Dedifferentiated amniotic fluid mesenchymal stem cell (primary cell): ENCODE data around the gene TGFBR3L.

Experiments
- DNase-seq: peaks from one replicate; pipeline ENCODE4 v3.0.0-alpha.2; 2016; ENCODE audit errors: extremely low spot score

The TGFBR3L gene

GRCh38 chr19:7904074-7905020, 10.3 kb upstream of the TGFBR3L start:
- no peak for DNase-seq

DNA sequence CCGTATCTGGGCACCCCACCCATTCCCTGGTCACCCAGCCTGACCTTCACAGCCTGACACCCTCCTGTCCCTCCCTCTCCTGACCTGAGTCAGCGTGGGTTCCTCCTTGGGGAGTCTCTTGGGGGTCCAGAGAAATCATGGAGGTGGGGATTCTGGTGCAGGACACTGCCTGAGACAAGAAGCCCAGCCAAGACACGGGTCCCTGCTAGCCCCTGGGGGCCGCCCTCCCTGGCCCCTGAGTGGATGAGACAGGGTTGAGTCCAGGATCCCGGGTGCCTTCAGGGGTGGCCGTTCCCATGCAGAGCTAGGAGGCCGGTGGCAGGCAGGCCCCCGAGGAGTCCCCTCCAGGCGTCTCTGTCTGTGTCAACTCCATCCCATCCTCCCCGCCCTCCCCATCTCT, 9.4 kb upstream of the TGFBR3L start:
- DNase-seq, result no peak

DNA sequence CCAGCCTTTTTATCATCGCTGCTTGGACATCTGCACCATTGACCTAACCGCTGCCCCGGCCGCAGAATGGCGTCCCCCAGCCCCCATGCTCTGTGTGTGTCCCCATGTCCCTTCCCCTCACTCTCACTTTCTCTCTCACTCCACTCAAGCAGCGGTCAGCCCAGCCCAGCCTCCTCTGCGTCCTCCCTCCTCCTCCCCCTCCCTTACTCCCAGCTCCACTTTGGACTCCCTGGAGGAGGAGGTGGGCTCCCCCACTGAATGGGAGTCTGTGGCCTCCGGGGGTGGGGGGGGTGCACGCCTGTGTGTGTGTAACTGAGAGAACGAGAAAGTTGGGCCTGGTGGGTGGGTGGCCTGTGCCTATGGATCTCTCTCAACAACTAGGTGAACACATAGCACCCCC, 8.8 kb upstream of the TGFBR3L start:
- DNase-seq, result no peak

DNA sequence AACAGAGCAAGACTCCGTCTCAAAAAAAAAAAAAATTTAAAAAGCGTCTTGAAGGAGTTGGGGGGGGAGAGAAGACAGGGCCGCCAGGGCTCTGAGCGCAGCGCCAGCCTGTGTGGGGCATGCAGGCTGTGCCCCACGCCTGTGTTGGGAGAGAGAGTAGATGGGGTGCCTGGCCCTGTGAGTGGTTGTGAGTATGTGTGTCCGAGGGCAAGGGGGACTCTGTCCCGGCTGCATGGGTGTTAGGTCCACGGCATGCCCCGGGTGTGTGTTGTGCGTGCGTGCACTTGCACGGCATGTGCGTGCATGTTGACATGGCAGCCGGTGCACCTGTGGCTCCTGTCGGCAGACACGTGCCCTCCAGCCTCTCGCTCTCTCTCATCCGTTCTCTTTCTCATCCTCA, 7.5 kb upstream of the TGFBR3L start:
- no peak for DNase-seq

- no peak for DNase-seq
Observed at GRCh38 chr19:7907544-7907943, 7.1 kb upstream of the TGFBR3L start.

- DNase-seq, result no peak
Observed at GRCh38 chr19:7908078-7908699, 6.4 kb upstream of the TGFBR3L start.

GRCh38 chr19:7908742-7909461, 5.7 kb upstream of the TGFBR3L start:
- no peak for DNase-seq

DNA sequence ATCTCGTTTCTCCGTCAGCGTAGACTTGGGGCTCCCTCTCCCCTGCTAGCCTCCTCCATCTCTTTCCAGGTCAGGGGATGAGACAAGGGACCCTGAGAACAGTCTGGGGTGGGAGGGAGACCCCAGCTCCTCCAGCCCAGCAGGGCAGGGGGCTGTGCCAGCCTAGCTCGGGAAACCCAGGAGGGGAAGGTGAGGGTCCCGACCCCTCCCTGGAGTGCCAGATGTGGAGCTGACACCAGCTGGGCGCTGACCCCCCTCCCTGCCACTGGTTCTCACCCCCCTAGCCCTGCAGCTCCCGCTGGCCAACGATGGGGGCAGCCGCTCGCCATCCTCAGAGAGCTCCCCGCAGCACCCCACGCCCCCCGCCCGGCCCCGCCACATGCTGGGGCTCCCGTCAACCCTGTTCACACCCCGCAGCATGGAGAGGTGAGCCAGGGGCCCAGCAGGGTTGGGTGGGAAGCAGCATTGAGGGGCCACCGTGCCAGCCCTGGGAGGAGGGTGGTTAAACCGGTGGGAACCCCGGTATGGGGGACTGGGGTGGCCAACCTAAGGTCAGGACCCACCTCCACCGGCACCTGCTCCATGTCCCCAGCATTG, 5.1 kb upstream of the TGFBR3L start:
- DNase-seq, result no peak

DNA sequence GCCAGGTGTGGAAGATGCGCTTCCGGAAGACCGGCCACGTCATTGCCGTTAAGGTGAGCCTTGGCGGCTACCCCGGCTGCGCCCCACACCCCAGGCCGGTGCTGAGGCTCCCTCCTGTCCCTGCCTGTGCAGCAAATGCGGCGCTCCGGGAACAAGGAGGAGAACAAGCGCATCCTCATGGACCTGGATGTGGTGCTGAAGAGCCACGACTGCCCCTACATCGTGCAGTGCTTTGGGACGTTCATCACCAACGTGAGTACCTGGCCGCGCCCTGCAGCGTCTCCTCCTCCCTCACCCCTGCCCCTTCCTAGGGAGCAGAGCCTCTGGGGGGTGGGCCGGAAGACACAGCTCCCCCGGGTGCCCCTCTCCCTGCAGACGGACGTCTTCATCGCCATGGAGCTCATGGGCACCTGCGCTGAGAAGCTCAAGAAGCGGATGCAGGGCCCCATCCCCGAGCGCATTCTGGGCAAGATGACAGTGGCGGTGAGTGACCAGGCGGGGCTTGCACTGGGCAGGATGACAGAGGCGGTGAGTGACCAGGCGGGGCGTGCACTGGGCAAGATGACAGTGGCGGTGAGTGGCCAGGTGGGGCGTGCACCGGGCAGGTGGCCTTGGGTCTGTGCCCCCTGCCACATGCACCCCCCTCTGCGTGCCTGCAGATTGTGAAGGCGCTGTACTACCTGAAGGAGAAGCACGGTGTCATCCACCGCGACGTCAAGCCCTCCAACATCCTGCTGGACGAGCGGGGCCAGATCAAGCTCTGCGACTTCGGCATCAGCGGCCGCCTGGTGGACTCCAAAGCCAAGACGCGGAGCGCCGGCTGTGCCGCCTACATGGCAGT, 4.1 kb upstream of the TGFBR3L start:
- DNase-seq, result no peak

DNA sequence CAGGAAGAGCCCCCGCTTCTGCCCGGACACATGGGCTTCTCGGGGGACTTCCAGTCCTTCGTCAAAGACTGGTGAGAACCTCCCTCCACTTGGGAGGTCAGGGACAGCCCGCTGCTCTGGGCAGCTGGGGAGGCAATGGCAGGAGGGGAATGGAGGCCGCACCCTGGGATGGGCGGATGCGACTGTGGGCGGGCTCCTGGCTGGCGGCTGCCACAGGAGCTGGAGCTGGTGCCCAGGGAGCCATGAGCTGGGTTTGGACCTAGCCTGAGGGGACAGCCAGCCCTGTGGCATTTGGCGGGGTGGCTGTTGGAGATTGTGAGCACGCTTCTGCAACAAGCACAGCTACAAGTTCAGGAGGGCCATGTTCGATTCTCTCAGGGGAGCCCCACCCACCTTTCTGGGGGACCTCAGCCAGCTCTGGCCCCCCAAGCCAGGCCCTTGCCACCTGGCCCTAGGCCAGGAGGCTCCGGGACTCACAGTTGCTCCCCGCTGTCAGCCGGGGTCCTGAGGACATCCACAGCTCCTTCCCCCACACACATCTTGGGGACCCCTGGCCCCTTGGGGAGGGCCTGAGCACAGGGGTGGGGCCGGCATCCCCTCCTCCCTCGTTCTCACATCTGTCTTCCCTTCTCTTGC, 3.0 kb upstream of the TGFBR3L start:
- DNase-seq, result no peak

DNA sequence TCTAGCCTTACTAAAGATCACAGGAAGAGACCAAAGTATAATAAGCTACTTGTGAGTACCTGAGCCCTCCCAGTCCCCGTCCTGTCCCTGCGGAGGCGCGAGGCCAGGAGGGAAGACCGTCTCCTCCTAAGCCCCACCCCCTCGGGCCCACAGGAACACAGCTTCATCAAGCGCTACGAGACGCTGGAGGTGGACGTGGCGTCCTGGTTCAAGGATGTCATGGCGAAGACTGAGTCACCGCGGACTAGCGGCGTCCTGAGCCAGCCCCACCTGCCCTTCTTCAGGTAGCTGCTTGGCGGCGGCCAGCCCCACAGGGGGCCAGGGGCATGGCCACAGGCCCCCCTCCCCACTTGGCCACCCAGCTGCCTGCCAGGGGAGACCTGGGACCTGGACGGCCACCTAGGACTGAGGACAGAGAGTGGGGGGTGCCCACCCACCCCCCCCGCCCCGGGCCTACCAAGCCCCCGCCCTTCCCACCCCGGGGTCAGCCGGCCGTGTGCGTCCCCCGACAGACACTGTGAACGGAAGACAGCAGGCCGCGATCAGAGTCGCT, 2.4 kb upstream of the TGFBR3L start:
- no peak for DNase-seq

- no peak for DNase-seq
Observed at GRCh38 chr19:7912697-7913564, 1.7 kb upstream of the TGFBR3L start.

DNA sequence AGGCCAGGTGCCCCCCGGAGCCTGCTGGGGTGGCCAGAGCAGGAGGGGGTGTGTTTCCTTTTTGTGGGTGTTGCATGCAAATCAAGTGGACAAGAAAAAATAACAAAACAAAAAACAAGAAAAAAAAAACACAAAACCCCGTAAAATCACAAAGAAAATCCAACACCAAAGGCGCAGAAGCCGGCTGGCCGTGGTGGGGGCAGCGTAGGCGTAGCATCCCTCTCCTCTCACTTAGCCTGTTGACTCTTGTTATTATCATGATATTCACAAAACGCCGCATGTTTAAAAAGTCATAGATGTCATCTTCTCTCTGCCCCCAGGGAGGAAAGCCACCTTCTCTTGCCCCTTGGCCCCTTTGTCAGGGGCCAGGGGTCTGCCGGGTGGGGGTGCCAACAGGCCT, 978 bp upstream of the TGFBR3L start:
- DNase-seq, result no peak

DNA sequence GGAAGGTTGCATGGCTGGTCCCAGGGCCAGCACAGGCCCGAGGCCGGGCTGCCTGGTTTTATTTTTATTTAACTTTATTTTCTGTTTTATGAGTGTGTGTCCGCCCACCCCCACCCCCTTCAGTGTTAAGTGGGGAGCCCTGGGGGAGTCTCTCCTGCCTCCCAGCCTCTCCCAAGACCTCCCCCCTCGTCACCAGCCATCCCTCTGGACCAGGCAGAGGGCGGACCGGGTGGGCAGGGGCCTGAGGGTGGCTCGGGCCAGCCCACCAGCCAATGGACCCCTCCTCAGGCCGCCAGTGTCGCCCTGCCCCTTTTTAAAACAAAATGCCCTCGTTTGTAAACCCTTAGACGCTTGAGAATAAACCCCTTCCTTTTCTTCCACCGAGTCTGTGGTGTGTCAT, 531 bp upstream of the TGFBR3L start:
- DNase-seq, result no peak

DNA sequence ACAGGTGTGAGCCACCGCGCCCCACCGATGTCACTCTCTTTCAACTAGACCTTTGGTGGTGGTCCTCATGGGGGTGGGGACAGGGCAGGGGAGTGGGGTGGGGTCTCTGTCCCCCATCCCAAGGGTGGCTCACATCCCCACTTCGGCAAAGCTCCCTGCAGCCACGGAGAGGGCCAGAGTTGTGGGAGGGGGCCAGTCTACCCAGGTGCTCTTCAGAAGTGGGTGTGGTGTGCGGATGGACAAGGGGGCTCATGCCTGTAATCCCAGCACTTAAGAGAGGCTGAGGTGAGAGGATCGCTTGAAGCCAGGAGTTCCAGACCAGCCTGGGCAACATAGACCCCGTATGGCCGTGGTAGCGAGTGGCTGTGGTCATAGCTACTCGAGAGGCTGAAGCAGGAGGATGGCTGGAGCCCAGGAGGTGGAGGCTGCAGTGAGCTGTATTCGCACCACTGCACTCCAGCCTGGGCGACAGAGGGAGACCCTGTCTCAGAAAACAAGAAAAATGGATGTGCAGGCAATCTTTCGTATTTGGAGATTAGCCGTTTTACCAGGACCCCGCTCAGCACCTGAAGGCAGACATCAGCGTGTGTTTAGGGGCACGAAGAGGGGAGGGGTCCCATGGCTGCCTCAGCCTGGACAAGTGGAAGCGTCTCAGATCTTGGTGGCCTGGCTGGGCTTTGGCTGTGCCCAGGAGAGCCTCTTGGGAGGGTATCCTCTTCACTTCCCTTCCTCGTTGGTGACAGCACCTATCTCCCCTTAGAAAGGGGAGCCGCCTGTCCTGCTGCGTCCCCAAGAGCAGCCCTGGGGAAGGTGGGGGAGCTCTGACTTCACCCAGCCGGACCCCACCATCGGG, 846 bp downstream of the TGFBR3L start:
- DNase-seq, result no peak

- no peak for DNase-seq
Observed at GRCh38 chr19:7916103-7916954, 1.7 kb downstream of the TGFBR3L start.

DNA sequence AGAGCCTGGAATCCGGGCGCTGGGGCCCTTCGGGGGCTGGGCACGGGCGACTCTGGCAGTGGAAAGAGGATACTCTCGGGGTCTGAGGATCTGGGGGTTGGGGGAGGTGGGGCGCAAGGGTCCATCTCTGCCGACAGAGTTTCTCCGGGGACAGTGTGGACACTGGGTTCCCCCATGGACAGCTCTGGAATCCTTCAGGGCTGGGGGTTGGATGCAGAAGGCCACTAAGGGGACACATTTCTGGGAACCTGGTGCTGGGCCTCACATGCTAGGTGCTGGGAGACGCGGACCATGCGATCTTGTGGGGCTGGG, 2.3 kb downstream of the TGFBR3L start:
- DNase-seq, result no peak
